Measurements from ENCODE around the gene PUS1. TPM values are rescaled to one million over a fixed set of nuclear protein-coding genes. Genes with fewer than 3 reads are reported as not detected.
A peak's percentile ranks its signal among the peaks of the same experiment; 100 is the strongest.

PUS1 gene
- total RNA-seq, 4 donors from 2014 or later: 10.9 to 23.6 (median 16.4) TPM

- 89 to 91% methylated on average over 13 to 16 of the region's 17 CpGs for WGBS, 2 donors
- no peaks in the 10 kb centered on the region for H3K27me3 ChIP-seq
- intact Hi-C loops (cut with DNase I): no loop called here
- no peak overlapping the region for H3K4me3 ChIP-seq (replicated peaks in 1 of 3)
- no peak for DNase-seq
- H3K4me1 ChIP-seq: peaks cover 0 to 10% of the 10 kb centered on the region in 2 donors
- H3K9me3 ChIP-seq: no peaks in the 10 kb centered on the region
- H3K36me3 ChIP-seq: peaks cover 64 to 76% of the 10 kb centered on the region in 2 donors
- H3K27ac ChIP-seq: no peak overlapping the region
- no peak for TF ChIP-seq POLR2A (IDR thresholded peaks at IDR 0.05)
- TF ChIP-seq CTCF (IDR thresholded peaks at IDR 0.05): no peak
These were observed 17.9 kb upstream of the PUS1 start for GRCh38 chr12:131911028-131911650.

- no peak for TF ChIP-seq POLR2A (IDR thresholded peaks at IDR 0.05)
- no peak overlapping the region for H3K27ac ChIP-seq
- 79 to 84% methylated on average over 7 to 21 of the region's 22 CpGs for WGBS, 2 donors
- no peak overlapping the region for H3K4me3 ChIP-seq (replicated peaks in 1 of 3)
- no peaks in the 10 kb centered on the region for H3K27me3 ChIP-seq
- peaks cover 70 to 81% of the 10 kb centered on the region in 2 donors for H3K36me3 ChIP-seq
- no peaks in the 10 kb centered on the region for H3K9me3 ChIP-seq
- H3K4me1 ChIP-seq: peaks cover 0 to 10% of the 10 kb centered on the region in 2 donors
- no peak for DNase-seq
- intact Hi-C loops (cut with DNase I): no loop called here
These were observed 17.1 kb upstream of the PUS1 start for GRCh38 chr12:131911851-131912477.

GRCh38 chr12:131912518-131913274, 16.4 kb upstream of the PUS1 start:
- peak; percentile 44 to 47 for DNase-seq
- H3K4me1 ChIP-seq: peaks cover 0 to 10% of the 10 kb centered on the region in 2 donors
- H3K27ac ChIP-seq: peak overlapping the region in 1 of 3 donors; percentile 17
- 73 to 93% methylated on average over 4 to 7 of the region's 20 CpGs for WGBS, 2 donors
- H3K36me3 ChIP-seq: peaks cover 68 to 85% of the 10 kb centered on the region in 2 donors
- TF ChIP-seq POLR2A (IDR thresholded peaks at IDR 0.05) (no peak), CTCF (IDR thresholded peaks at IDR 0.05) (no peak)
- intact Hi-C loops (cut with DNase I): no loop called here
- no peaks in the 10 kb centered on the region for H3K27me3 ChIP-seq
- no peak overlapping the region for H3K4me3 ChIP-seq (replicated peaks in 1 of 3)
- no peaks in the 10 kb centered on the region for H3K9me3 ChIP-seq

GRCh38 chr12:131913666-131914065, 15.4 kb upstream of the PUS1 start:
- DNase-seq: no peak
- intact Hi-C loops (cut with DNase I): no loop called here
- no peaks in the 10 kb centered on the region for H3K27me3 ChIP-seq
- no peak overlapping the region for H3K4me3 ChIP-seq (replicated peaks in 1 of 3)
- peaks cover 0 to 10% of the 10 kb centered on the region in 2 donors for H3K4me1 ChIP-seq
- H3K36me3 ChIP-seq: peaks cover 70 to 80% of the 10 kb centered on the region in 2 donors
- 99 to 100% methylated on average over 1 to 8 of the region's 8 CpGs for WGBS, 2 donors
- no peaks in the 10 kb centered on the region for H3K9me3 ChIP-seq
- no peak overlapping the region for H3K27ac ChIP-seq
- TF ChIP-seq POLR2A (IDR thresholded peaks at IDR 0.05) (no peak), CTCF (IDR thresholded peaks at IDR 0.05) (no peak)

GRCh38 chr12:131914179-131914702, 14.8 kb upstream of the PUS1 start:
- Histone ChIP-seq H3K27ac (no peak overlapping the region), H3K9me3 (no peaks in the 10 kb centered on the region), H3K36me3 (peaks cover 64 to 77% of the 10 kb centered on the region in 2 donors), H3K27me3 (no peaks in the 10 kb centered on the region), H3K4me1 (peaks cover 0 to 10% of the 10 kb centered on the region in 2 donors), H3K4me3 (replicated peaks in 1 of 3) (no peak overlapping the region)
- WGBS, 2 donors: 94 to 98% methylated on average over 7 to 14 of the region's 14 CpGs
- DNase-seq: no peak
- intact Hi-C loops (cut with DNase I): no loop called here
- TF ChIP-seq POLR2A (IDR thresholded peaks at IDR 0.05) (no peak), CTCF (IDR thresholded peaks at IDR 0.05) (no peak)
